OCI-LY3 (cell line): ENCODE data around the gene TNFRSF8.

Experiments used
- H2AFZ ChIP-seq: fragments of 200-600, 300-600 bp; shearing (Covaris generic); 2 replicates; pipeline ENCODE4 v1.6.0; 2014; ENCODE audit warnings: antibody characterized with exemption, low read depth, low read length
- H3K27ac ChIP-seq: fragments of 200-600, 300-600 bp; sonication (generic); 2 replicates; pipeline ENCODE4 v1.5.1; 2014; ENCODE audit warnings: mild to moderate bottlenecking, low read length, moderate library complexity, mixed read lengths
- H3K27me3 ChIP-seq: fragments of 200-600, 300-600 bp; sonication (generic); 2 replicates; pipeline ENCODE4 v1.6.1; 2014; ENCODE audit warnings: low read depth, low read length, mixed read lengths
- H3K36me3 ChIP-seq: fragments of 200-600, 300-600 bp; sonication (generic); replicated peaks from 2 replicates; pipeline ENCODE3; 2014; ENCODE audit warnings: low read depth, low read length, mixed read lengths
- H3K4me1 ChIP-seq: fragments of 300-600, 200-600 bp; sonication (generic); 2 replicates; pipeline ENCODE4 v1.6.1; 2014; ENCODE audit warnings: low read length, mixed read lengths
- H3K4me2 ChIP-seq: fragments of 200-600, 300-600 bp; sonication (generic); 2 replicates; pipeline ENCODE4 v1.6.1; 2014; ENCODE audit warnings: low read length, mixed read lengths
- H3K4me3 ChIP-seq: fragments of 300-600, 200-600 bp; sonication (generic); 2 replicates; pipeline ENCODE4 v1.5.1; 2014; ENCODE audit warnings: antibody characterized with exemption, mild to moderate bottlenecking, low read length, moderate library complexity
- H3K79me2 ChIP-seq: fragments of 300-600, 200-600 bp; shearing (Covaris generic); 2 replicates; pipeline ENCODE4 v1.6.1; 2014; ENCODE audit warnings: mild to moderate bottlenecking, low read length, mixed read lengths
- H3K9ac ChIP-seq: fragments of 300-600, 200-600 bp; shearing (Covaris generic); 2 replicates; pipeline ENCODE4 v1.6.0; 2014; ENCODE audit warnings: mild to moderate bottlenecking, low read length, moderate library complexity
- H3K9me3 ChIP-seq: fragments of 200-600, 300-600 bp; shearing (Covaris generic); 2 replicates; pipeline ENCODE4 v1.6.1; 2014; ENCODE audit warnings: low read length, mixed read lengths; ENCODE audit not compliant: insufficient read depth
- H4K20me1 ChIP-seq: fragments of 200-600, 300-600 bp; sonication (generic); 2 replicates; pipeline ENCODE4 v1.6.1; 2016; ENCODE audit warnings: low read length, mixed read lengths; ENCODE audit not compliant: insufficient read depth
- EZH2phosphoT487 ChIP-seq: fragments of 200-600 bp; shearing (Covaris generic); IDR thresholded peaks from 2 replicates; pipeline ENCODE4 v1.6.1; 2018; ENCODE audit warnings: antibody characterized with exemption, mixed run types, low read depth
- TF ChIP-seq, protein P1 (sequence below): fragments of 200-600, 300-600 bp; sonication (generic); IDR thresholded peaks from 2 replicates; pipeline ENCODE4 v1.5.1; 2014; ENCODE audit warnings: antibody characterized with exemption, low read length, low read depth

Gene TNFRSF8

GRCh38 chr1:12034381-12034801 is 28.7 kb upstream of the TNFRSF8 start:
- no peaks in the 10 kb centered on the region for H3K9me3 ChIP-seq
- no peaks in the 10 kb centered on the region for H3K36me3 ChIP-seq
- no peaks in the 10 kb centered on the region for H3K79me2 ChIP-seq
- no peak overlapping the region for H2AFZ ChIP-seq
- H3K27me3 ChIP-seq: 0 out of 2 replicates have a peak, but pooled peaks cover 4% of the 10 kb centered on the region
- H3K4me3 ChIP-seq: no peak overlapping the region
- H4K20me1 ChIP-seq: no peaks in the 10 kb centered on the region
- H3K4me1 ChIP-seq: peaks cover 9% of the 10 kb centered on the region
- H3K4me2 ChIP-seq: no peak overlapping the region
- TF ChIP-seq, protein P1, sequence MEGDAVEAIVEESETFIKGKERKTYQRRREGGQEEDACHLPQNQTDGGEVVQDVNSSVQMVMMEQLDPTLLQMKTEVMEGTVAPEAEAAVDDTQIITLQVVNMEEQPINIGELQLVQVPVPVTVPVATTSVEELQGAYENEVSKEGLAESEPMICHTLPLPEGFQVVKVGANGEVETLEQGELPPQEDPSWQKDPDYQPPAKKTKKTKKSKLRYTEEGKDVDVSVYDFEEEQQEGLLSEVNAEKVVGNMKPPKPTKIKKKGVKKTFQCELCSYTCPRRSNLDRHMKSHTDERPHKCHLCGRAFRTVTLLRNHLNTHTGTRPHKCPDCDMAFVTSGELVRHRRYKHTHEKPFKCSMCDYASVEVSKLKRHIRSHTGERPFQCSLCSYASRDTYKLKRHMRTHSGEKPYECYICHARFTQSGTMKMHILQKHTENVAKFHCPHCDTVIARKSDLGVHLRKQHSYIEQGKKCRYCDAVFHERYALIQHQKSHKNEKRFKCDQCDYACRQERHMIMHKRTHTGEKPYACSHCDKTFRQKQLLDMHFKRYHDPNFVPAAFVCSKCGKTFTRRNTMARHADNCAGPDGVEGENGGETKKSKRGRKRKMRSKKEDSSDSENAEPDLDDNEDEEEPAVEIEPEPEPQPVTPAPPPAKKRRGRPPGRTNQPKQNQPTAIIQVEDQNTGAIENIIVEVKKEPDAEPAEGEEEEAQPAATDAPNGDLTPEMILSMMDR: no peak
- TF ChIP-seq EZH2phosphoT487: no peak
- no peak overlapping the region for H3K27ac ChIP-seq
- H3K9ac ChIP-seq: no peak overlapping the region

DNA sequence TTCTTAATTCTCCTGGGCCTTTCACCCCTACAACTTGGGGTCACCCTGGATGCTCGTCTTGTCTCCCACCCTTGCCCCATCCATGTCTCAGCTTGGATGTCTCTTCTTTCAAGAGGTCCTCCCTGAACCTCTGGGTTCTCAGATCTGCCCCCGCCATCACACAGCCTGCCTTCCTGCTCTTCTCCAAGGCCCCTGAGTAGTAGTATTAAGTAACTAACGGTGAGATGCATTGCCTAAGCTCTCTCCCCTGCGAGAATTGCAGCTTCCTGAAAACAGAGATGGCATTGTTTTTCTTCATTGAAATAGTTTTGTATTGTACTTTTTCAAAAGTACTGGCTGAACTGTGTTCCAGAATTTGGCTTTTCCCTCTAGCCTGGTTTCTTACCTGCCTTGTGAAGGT is 27.8 kb upstream of the TNFRSF8 start:
- Histone ChIP-seq H3K36me3 (no peaks in the 10 kb centered on the region), H3K4me2 (no peak overlapping the region), H4K20me1 (no peaks in the 10 kb centered on the region), H3K9me3 (no peaks in the 10 kb centered on the region), H3K79me2 (no peaks in the 10 kb centered on the region), H2AFZ (no peak overlapping the region), H3K27ac (no peak overlapping the region), H3K27me3 (0 out of 2 replicates have a peak, but pooled peaks cover 7% of the 10 kb centered on the region), H3K9ac (no peak overlapping the region), H3K4me3 (no peak overlapping the region), H3K4me1 (peaks cover 18% of the 10 kb centered on the region)
- no peak for TF ChIP-seq EZH2phosphoT487
- TF ChIP-seq, protein P1: no peak

DNA sequence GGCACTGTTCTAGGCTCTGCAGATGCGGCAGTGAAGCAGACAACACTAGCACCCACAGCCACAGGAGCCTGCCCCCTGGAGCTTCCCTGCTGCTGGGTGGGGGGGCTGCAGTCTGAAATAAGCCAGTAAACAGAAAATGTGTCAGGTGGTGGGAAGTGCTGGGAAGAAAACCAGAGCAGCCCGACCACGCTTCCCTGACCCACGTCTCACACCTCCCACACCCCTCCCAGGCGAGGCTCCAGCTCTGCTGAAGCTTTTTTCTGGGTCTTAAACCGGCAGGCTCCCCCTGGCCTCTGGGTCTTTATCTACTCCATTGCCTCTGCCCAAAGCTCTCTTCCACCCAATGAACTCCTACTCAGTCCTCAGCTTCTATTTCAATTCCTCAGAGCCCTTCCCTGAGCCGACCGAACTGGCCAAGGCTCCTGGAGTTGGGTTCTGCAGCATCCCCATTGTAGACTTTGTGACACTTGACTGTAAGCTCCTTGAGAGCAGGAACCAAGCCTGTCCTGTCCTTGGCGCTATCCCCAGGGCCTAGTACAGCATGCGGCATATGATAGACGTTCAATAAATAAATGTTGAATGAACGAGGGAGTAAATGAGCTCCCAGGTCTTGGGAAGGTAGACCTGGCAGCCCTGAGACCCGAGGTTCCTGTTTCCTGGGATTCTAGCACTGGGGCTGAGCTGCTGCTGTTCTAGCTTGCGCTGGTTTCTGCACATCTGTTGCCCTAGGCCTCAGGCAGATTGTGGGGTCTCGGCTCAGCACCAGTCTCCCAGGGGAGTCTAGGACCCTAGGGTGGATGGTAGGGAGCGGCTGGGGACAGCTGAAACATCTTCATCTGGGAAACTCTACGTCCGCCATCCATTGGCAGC is 25.4 kb upstream of the TNFRSF8 start:
- Histone ChIP-seq H3K27me3 (0 out of 2 replicates have a peak, but pooled peaks cover 7% of the 10 kb centered on the region), H2AFZ (no peak overlapping the region), H3K4me2 (no peak overlapping the region), H3K36me3 (no peaks in the 10 kb centered on the region), H3K9ac (no peak overlapping the region), H3K4me1 (peaks cover 34% of the 10 kb centered on the region), H3K4me3 (no peak overlapping the region), H3K79me2 (no peaks in the 10 kb centered on the region), H3K9me3 (no peaks in the 10 kb centered on the region), H3K27ac (no peak overlapping the region), H4K20me1 (no peaks in the 10 kb centered on the region)
- TF ChIP-seq EZH2phosphoT487: no peak
- TF ChIP-seq, protein P1: no peak

- Histone ChIP-seq H3K4me1 (peaks cover 34% of the 10 kb centered on the region), H3K27ac (no peak overlapping the region), H3K27me3 (0 out of 2 replicates have a peak, but pooled peaks cover 7% of the 10 kb centered on the region), H3K79me2 (no peaks in the 10 kb centered on the region), H3K4me3 (no peak overlapping the region), H3K4me2 (no peak overlapping the region), H4K20me1 (no peaks in the 10 kb centered on the region), H3K36me3 (no peaks in the 10 kb centered on the region), H3K9me3 (no peaks in the 10 kb centered on the region), H3K9ac (no peak overlapping the region), H2AFZ (no peak overlapping the region)
- TF ChIP-seq, protein P1: no peak
- no peak for TF ChIP-seq EZH2phosphoT487
These were observed 24.5 kb upstream of the TNFRSF8 start for GRCh38 chr1:12038356-12039163.
